Stimulated activated CD8-positive, alpha-beta memory T cell treated with anti-CD3 and anti-CD28 coated beads, Interleukin-15, amount 100 ng/mL, for 24 hours (primary cell): Measurements from ENCODE around the gene CBFA2T3.
"Not testable (repeated sequence)": the region's sequence is repeated elsewhere in the genome, so short reads cannot be mapped to it uniquely, and the experiment has no call there.

ENCODE experiments used
- DNase-seq: peaks from one replicate; pipeline ENCODE4 v3.0.0-alpha.2; 2020; ENCODE audit warnings: low read depth

Gene CBFA2T3

DNA sequence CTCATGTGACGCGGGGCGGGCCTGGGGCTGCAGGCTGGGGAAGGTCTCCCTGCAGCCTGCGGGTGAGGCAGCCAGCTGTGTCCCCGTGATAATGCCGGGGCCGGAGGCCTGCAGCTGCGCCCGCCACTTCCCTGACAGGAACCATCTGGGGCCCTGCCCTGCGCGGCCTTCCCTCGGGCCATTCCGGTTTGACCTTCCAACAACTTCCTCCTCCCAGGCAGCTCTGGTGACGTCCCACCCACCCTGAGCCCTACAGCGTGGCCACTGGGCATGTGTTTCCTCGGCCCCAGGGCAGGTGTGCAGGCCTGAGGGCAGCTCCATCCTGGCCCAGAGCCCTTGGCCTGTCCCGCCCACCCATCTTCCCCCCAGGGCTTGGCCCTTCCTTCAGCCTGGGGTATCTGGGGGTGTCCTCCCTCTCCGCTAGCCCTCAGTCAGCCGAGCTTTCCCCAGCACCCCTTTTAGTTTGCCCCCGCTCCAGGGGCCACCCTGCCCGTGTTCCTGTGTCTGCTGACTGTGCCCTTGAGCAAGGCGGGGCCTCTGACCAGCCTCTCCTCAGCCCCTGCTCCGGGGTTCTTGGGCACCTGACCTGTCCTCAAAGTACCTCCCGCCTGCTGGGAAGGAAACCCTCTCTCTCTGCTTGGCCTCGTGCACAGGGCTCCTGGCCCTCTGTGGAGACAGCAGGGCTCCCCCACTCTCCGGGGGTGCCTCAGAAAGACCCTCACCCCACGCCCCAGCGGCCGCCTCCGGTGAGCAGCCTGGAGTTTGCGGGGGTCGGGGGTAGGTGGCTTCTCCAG lies at the start of gene CBFA2T3:
TSS of gene CBFA2T3 (minus strand) at position 190 of the 794 bp plus-strand sequence. CDS start 400 bp downstream, outside the sequence.
- DNase-seq: no peak

DNA sequence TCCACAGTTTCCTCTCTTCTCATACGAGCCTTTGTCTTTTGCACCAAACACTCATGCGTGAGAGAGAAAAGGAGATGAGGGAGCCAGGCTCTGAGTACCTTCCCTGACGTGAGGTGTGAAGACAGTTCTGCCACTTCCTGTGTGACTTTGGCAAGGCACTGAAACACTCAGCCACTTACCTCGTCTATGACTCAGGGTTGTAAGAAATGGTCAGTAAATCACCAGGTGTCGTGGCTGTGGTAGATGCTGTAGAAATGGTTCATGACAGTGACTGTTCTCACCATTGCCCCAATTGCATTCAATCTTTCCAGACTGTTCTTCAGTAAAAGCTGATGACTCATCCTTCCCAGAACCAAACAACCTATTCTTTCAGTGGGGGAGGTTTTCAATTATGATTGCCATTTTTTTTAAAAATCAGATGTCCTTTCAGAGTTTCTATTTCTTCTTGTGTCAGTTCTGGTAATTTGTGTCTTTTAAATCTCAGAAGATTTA lies 49.2 kb upstream of the CBFA2T3 start:
- DNase-seq: no peak

DNA sequence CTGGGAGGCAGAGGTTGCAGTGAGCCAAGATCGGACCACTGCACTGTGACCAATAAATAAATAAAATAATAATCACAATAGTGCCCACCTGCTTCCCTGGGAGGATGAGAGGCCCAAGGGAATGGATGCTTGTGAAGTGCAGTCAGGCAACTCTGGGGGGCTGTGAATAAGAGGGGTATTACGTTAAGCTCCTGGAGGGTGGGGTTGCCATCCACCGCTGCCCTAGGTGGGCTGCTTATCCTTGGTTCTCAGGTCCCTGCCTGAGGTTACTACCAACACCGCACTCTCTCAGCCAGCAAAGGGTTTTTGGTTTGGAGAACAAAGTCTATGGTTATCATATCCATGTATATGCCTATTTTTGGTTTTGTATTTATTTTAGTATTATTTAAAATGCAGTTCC lies 48.6 kb upstream of the CBFA2T3 start:
- no peak for DNase-seq

- no peak for DNase-seq
Observed at GRCh38 chr16:89024546-89025060, 47.6 kb upstream of the CBFA2T3 start.

DNA sequence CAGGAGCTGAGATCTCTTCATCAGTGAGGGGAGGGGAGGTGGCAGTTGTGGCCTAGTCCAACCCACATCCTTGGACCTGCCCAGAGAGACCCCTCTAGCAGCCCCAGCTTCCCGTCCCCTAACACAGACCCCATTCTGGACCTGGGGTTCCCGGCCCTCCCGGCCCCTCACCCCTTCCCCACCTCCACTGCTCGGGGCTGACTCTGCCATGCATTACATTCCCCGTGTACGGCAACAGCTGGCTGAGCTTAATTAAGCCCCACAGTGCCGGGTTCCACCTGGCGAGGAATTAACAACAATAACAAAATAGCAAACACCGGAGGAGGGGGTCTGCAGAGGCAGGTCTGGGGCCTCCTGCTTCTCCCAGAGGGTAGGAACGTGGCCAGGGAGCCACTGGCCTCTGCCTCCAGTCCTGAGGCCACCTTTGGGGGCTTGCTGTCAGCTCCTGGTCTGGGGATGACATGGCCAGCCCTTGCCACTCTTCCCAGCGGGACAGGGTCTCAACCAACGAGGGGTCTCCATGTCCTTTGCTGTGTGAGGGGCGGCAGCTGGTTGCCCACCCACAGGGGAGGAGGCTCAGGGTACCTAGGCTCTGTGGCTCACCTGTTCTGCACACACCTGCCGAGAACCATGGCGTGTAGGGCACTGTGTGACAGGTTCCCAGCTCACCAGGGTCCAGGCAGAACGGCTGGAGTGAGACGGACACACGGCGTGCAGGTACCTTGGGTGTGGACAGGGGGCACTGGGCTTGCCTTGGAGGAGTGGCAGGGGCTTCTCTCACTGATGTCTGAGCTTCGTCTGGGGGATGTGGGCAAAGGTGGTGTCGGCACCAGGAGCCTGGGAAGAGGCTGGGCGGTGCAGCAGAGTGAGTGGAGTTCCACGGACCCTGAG lies 46.9 kb upstream of the CBFA2T3 start:
- no peak for DNase-seq

DNA sequence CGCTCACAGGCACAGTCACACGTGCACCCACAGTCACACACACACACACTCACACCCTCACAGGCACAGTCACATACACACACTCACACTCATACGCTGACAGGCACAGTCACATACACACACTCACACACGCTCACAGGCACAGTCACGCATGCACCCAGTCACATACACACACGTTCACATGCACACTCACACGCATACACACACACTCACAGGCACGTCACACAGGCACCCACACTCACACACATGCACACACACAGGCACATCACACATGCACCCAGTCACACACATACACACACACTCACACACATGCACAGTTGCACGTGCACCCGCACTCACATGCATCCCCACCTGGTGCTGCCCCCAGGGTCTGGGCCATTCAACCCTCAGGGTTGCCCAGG lies 46.1 kb upstream of the CBFA2T3 start:
- no peak for DNase-seq

DNA sequence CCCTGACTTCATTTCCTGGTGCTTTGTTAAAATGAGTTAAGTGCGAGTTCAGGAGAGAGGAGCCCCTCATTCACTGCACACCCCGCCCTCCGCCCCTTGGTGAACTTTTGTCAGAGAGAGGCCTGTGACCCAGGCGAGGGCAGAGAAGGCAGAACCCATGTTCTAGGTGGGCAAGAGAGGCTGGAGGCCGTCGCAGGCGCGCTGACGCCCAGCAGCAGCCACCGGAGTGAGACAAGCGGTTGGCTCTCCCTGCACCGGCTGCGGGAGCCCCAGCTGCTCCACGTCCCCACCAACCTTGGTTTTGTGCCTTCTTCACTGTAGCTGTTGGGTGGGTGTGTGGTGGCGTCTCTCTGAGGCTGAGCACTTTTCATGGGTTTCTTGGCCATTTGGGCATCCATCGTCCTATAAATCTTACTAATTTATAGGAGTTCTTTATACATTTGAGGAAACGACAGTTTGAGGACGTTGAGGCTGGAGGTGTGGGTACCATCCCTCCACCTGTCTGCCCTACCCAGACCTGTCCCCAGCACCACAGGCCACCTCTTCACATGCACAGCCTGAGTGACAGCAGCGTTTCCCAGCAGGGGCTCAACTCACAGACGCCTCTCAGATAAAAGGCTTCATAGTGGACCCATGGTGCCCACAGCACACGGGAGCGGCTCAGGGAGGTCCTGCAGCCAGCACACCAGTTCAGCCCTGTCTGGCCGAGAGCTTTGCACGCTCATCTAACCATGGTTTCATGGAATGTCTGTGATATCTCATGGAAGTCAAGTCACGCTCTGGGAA lies 45.2 kb upstream of the CBFA2T3 start:
- DNase-seq: no peak

- DNase-seq: no peak
Observed at GRCh38 chr16:89020925-89021595, 44.1 kb upstream of the CBFA2T3 start.

DNA sequence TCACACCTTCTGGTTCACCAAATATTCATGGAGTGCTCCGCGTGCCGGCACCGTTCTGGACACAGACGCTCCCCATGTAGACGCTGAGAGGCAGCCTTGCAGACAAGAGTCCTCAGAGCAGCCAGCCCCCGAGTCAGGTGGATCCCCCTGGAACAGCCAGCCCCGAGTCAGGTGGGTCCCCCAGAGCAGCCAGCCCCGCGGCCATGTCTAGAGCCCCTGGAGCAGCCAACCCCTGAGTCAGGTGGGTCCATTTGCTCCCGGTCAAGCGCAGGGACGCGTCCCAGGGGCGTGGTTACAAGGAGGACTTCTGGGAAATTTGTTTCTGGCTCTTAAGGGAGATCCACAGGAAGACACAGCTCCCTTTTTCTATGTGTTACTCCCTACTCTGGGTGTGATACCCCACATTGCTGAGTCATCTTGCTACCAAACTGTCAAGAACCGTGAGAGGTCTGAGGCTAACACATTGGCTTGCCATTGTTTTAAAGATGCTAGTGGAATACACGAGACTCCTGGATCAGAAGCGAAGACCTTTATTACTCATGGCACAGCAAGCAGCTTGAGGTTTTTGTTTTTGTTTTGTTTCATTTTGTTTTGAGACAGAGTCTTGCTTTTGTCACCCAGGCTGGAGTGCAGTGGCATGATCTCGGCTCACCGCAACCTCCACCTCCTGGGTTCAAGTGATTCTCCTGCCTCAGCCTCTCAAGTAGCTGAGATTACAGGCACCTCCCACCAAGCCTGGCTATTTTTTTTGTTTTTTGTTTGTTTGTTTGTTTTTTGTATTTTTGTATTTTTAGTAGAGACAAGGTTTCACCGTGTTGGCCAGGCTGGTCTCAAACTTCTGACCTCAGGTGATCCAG lies 43.3 kb upstream of the CBFA2T3 start:
- no peak for DNase-seq

DNA sequence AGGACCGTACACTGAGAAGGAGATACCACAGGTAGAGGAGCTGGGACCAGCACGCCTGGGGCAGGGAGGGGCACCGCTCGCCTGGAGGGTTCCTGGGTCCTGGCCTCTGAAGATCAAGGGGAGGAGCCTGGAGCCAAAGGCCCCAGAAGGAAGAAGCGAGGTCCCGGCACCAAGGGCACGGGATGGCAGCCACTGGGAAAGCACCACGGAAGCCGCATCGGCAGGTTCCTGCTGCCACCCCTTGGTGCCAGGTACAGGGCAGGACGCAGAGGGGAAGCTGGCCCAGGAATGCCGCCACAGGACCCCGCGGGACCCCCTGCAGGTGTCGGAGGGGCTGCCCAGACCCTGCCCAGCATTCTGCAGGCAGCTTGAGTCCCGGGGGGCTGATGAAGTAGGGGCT lies 42.5 kb upstream of the CBFA2T3 start:
- DNase-seq: no peak

- no peak for DNase-seq
Observed at GRCh38 chr16:89018282-89019158, 41.5 kb upstream of the CBFA2T3 start.

GRCh38 chr16:89017543-89018281 lies 40.7 kb upstream of the CBFA2T3 start:
- DNase-seq: no peak

GRCh38 chr16:89016561-89016960 lies 39.6 kb upstream of the CBFA2T3 start:
- DNase-seq: not testable (repeated sequence)

DNA sequence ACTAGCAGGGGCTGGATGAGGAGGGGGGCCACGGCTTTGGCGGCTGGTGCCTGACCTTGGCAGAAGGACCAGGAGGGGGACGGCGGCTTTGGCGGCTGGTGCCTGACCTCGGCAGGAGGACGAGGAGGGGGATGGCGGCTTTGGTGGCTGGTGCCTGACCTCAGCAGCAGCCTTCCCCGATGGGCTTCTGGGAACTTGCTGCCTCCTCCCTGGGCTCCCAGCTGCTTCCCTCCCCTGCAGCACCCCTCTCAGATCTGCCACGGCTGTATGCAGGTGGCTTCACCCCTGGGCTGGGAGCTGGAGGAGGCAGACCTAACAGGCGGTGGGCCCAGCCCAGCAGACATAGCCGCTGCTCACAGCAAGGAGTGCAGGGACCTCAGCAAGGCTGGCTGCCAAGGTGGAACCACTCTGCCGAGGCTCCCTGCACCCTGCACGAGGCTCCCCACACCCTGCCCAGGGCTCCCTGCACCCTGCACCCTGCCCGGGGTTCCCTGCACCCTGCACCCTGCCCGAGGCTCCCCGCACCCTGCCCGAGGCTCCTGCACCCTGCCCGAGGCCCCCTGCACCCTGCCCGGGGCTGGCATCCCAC lies 38.4 kb upstream of the CBFA2T3 start:
- DNase-seq: no peak

DNA sequence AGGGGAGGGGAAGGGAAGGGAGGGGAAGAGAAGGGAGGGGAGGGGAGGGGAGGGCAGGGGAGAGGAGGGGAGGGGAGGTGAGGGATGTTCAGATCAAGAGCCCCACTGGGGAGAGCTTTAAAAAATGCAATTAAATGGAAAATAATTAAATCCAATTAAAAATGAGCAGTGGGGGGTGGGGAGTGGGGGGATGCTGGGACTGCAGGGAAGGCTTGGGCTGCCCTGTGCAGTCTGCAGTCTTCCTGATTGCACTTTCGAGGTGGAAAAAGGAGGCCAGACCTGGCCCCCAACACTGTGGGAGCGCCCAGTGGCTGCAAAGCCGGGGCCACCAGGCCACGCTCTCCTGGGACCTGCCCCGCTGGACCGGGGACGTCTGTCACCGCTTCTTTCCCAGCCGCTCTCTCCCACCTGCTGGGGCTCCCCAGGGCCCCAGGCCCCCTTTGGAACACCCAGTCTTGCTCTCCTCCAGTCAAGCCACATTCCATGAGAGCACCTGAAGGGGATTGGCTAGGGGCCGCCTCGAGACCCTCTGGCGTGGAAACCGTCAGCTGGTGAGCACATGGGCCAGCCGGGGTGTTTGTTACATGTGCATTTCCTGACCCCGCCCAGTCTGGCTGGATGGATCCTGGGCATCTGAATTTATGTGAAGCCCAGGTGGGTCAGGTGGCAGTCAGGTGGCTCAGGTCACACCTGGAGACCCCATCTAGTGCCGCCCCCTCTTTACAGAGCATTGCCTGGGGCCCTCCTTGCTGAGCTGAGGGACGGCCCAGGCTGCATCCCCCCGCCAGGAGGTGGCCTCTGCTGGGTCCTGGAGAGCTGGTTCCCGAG lies 37.6 kb upstream of the CBFA2T3 start:
- no peak for DNase-seq

- no peak for DNase-seq
Observed at GRCh38 chr16:89013692-89014402, 36.8 kb upstream of the CBFA2T3 start.

DNA sequence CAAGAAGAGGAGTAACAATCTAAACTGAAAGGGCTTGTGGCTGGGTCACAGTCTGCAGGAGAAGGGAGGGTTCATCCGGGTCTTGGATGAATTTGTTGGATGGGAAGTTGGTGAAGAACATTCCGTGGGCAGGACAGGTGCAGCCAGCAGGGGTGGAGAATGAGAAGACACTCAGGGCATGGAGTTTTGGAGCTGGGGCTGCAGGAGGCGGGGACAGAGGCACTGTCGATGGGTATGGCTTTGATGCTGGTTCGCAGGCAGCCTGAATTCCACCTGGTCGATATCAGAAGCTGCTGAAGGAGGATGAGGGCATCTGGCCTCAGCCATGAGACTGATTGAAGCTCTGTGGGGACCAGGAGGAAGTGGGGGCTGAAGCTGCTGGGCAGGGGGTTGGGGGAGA lies 36.1 kb upstream of the CBFA2T3 start:
- DNase-seq: no peak
